AG09309 (cell line): ENCODE data around the gene RNF217.
"Not testable (repeated sequence)": the region's sequence is repeated elsewhere in the genome, so short reads cannot be mapped to it uniquely, and the experiment has no call there.

Experiments used
- DNase-seq: peaks from one replicate; pipeline ENCODE4 v3.0.0-alpha.2; 2010; ENCODE audit warnings: low read depth
- H3K4me3 ChIP-seq: 2 replicates; pipeline ENCODE4 v1.5.1; 2011; ENCODE audit warnings: mild to moderate bottlenecking, low read depth, low read length, moderate library complexity; ENCODE audit not compliant: control insufficient read depth
- CTCF ChIP-seq: IDR thresholded peaks from 2 replicates; pipeline ENCODE4 v1.5.1; 2011; ENCODE audit warnings: mild to moderate bottlenecking, low read depth, low read length, inconsistent platforms; ENCODE audit not compliant: insufficient read depth, control insufficient read depth; ENCODE audit errors: missing control alignments

Gene RNF217

GRCh38 chr6:125123051-125123450 lies 160.8 kb downstream of the RNF217 start:
- no peak for TF ChIP-seq CTCF
- no peak overlapping the region for H3K4me3 ChIP-seq
- no peak for DNase-seq

- H3K4me3 ChIP-seq: no peak overlapping the region
- no peak for TF ChIP-seq CTCF
These were observed 161.3 kb downstream of the RNF217 start for GRCh38 chr6:125123468-125124048.

GRCh38 chr6:125124049-125124669 lies 161.9 kb downstream of the RNF217 start:
- H3K4me3 ChIP-seq: no peak overlapping the region
- DNase-seq: no peak
- TF ChIP-seq CTCF: no peak

More at GRCh38 chr6:125123468-125124048, 161.3 kb downstream of the RNF217 start:
- DNase-seq: no peak

GRCh38 chr6:125125856-125126255 lies 163.6 kb downstream of the RNF217 start:
- not testable (repeated sequence) for DNase-seq

GRCh38 chr6:125129354-125129753 lies 167.1 kb downstream of the RNF217 start:
- DNase-seq: no peak
- no peak overlapping the region for H3K4me3 ChIP-seq
- TF ChIP-seq CTCF: no peak

More at GRCh38 chr6:125125856-125126255, 163.6 kb downstream of the RNF217 start:
- H3K4me3 ChIP-seq: not testable (repeated sequence)

- H3K4me3 ChIP-seq: no peak overlapping the region
- no peak for DNase-seq
- no peak for TF ChIP-seq CTCF
These were observed 169.8 kb downstream of the RNF217 start for GRCh38 chr6:125132058-125132457.

GRCh38 chr6:125136378-125136777 lies 174.1 kb downstream of the RNF217 start:
- H3K4me3 ChIP-seq: no peak overlapping the region

More at GRCh38 chr6:125136378-125136777, 174.1 kb downstream of the RNF217 start:
- no peak for TF ChIP-seq CTCF
- no peak for DNase-seq
